SK-N-MC (cell line): ENCODE results near the gene GAPT.

Experiments
- DNase-seq: peaks from one replicate; pipeline ENCODE4 v3.0.0-alpha.2; 2011; ENCODE audit warnings: low read depth, low spot score
- H3K27ac ChIP-seq: fragments of 200-600 bp; sonication (generic); 2 replicates; pipeline ENCODE4 v1.5.1; 2016; ENCODE audit warnings: mixed run types
- H3K36me3 ChIP-seq: fragments of 200-600 bp; sonication (generic); 2 replicates; pipeline ENCODE4 v1.6.1; 2017; ENCODE audit warnings: antibody characterized with exemption, low read length, mixed read lengths; ENCODE audit not compliant: insufficient read depth
- H3K4me3 ChIP-seq: fragments of 200-600 bp; sonication (generic); 2 replicates; pipeline ENCODE4 v1.5.1; 2016
- H3K9ac ChIP-seq: fragments of 200-600 bp; sonication (generic); 2 replicates; pipeline ENCODE4 v1.8.0; 2017; ENCODE audit warnings: mixed run types, mixed read lengths; ENCODE audit not compliant: insufficient read length
- H3K9me3 ChIP-seq: fragments of 200-600 bp; sonication (generic); 2 replicates; pipeline ENCODE4 v1.6.1; 2017; ENCODE audit warnings: low read depth, mild to moderate bottlenecking, antibody characterized with exemption, low read length, moderate library complexity, mixed read lengths
- EZH2 ChIP-seq: fragments of 200-600 bp; sonication (generic); IDR thresholded peaks from one replicate; pipeline ENCODE4 v1.6.1; 2017; ENCODE audit warnings: antibody characterized with exemption
- FOXP2 ChIP-seq: optimal IDR thresholded peaks from 2 replicates; pipeline ENCODE3; 2011; ENCODE audit warnings: mild to moderate bottlenecking, moderate library complexity; ENCODE audit not compliant: insufficient read depth; ENCODE audit errors: extremely low read length, control extremely low read depth
- POLR2AphosphoS5 ChIP-seq: IDR thresholded peaks from 2 replicates; pipeline ENCODE4 v1.6.1; 2012; ENCODE audit warnings: mild to moderate bottlenecking, low read depth, low read length, borderline replicate concordance

The GAPT gene

DNA sequence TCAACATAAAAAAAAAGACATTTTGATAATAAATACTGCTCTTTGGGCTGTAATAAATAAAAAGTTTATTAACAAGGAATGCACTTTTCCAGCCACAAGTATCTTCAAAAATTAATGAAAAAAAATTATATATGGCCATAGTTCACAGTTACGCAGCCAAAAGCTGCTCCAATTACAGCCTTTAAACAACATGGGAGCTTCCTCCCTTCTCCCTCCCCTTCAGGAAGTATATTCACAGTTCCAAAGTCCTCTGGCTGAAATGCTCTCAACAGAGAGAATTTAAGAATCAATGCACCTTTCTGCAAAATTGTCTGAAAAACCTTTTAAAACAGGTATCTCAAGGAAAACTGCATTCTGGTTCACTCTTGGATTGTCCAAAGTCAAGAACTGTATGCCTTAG, 37.2 kb upstream of the GAPT start:
- no peak overlapping the region for H3K27ac ChIP-seq
- H3K4me3 ChIP-seq: no peak overlapping the region
- DNase-seq: no peak
- no peak for TF ChIP-seq FOXP2
- no peak for TF ChIP-seq POLR2AphosphoS5
- no peak for TF ChIP-seq EZH2
- no peaks in the 10 kb centered on the region for H3K9me3 ChIP-seq
- no peak overlapping the region for H3K9ac ChIP-seq
- H3K36me3 ChIP-seq: no peaks in the 10 kb centered on the region

- DNase-seq: no peak
- TF ChIP-seq FOXP2 (no peak), EZH2 (no peak), POLR2AphosphoS5 (no peak)
- Histone ChIP-seq H3K27ac (no peak overlapping the region), H3K9me3 (no peaks in the 10 kb centered on the region), H3K4me3 (no peak overlapping the region), H3K9ac (no peak overlapping the region), H3K36me3 (no peaks in the 10 kb centered on the region)
Measured at GRCh38 chr5:58455066-58455465, 36.2 kb upstream of the GAPT start.

GRCh38 chr5:58455480-58455879, 35.8 kb upstream of the GAPT start:
- no peaks in the 10 kb centered on the region for H3K36me3 ChIP-seq
- H3K4me3 ChIP-seq: no peak overlapping the region

GRCh38 chr5:58456026-58456425, 35.2 kb upstream of the GAPT start:
- H3K27ac ChIP-seq: no peak overlapping the region
- H3K36me3 ChIP-seq: no peaks in the 10 kb centered on the region
- no peak overlapping the region for H3K4me3 ChIP-seq
- TF ChIP-seq FOXP2 (no peak), POLR2AphosphoS5 (no peak), EZH2 (no peak)
- DNase-seq: no peak
- H3K9me3 ChIP-seq: no peaks in the 10 kb centered on the region
- no peak overlapping the region for H3K9ac ChIP-seq

More at GRCh38 chr5:58455480-58455879, 35.8 kb upstream of the GAPT start:
- Histone ChIP-seq H3K27ac (no peak overlapping the region), H3K9ac (no peak overlapping the region), H3K9me3 (no peaks in the 10 kb centered on the region)
- TF ChIP-seq EZH2 (no peak), POLR2AphosphoS5 (no peak), FOXP2 (no peak)
- no peak for DNase-seq

DNA sequence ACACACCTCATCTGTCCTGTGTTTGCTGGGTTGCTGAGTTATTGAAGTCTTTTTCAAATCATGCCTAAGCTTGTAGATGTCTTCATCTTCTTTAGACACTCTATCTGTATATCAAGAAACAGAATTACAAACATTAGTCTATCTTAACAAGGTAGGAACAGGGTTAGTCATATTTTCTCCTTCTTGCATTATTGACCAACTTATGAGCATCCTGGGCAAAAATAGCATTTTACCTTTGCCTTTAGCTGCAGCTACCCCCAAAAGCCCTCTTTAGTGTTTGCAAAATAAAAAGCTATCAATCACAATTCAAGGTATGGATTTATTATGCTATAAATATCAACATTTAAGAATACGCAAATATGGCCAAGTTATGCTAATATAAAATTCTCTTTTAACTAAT, 34.7 kb upstream of the GAPT start:
- no peaks in the 10 kb centered on the region for H3K9me3 ChIP-seq
- no peak for DNase-seq
- H3K27ac ChIP-seq: no peak overlapping the region
- H3K36me3 ChIP-seq: no peaks in the 10 kb centered on the region
- TF ChIP-seq POLR2AphosphoS5 (no peak), EZH2 (no peak), FOXP2 (no peak)
- H3K9ac ChIP-seq: no peak overlapping the region
- no peak overlapping the region for H3K4me3 ChIP-seq

GRCh38 chr5:58457050-58457449, 34.2 kb upstream of the GAPT start:
- no peak for TF ChIP-seq EZH2
- no peak for TF ChIP-seq FOXP2
- TF ChIP-seq POLR2AphosphoS5: no peak
- Histone ChIP-seq H3K36me3 (no peaks in the 10 kb centered on the region), H3K4me3 (no peak overlapping the region), H3K9ac (no peak overlapping the region), H3K9me3 (no peaks in the 10 kb centered on the region), H3K27ac (no peak overlapping the region)
- DNase-seq: no peak

DNA sequence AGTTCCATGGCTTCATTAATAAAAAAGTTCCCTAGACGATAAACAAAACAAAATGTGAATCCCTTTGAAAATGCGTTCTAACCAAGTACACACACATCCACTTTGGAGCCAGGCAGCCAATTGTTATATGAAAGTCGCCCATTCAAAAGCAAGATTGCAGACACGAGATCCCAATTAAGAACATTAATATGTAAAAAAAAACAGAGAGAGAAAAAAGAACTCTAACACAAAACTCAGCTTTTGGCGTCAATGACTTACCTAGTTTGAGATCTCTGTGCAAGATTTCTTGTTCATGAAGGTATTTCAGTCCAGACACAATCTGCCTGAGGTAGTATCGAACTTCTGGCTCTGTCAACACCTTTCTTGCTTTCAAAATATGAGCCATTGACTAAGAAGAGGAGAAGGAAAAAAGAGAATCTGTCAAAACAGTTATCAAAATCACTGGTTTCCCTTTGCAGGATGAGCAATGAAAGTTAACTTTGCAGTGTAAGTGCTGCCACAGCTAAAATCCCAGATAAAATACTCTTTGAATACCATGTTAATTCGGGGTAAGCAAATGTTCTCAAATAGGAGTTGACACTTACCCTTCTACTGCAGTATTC, 33.0 kb upstream of the GAPT start:
- no peak overlapping the region for H3K27ac ChIP-seq
- no peaks in the 10 kb centered on the region for H3K36me3 ChIP-seq
- no peak overlapping the region for H3K4me3 ChIP-seq
- TF ChIP-seq POLR2AphosphoS5 (no peak), FOXP2 (no peak), EZH2 (no peak)
- DNase-seq: no peak
- no peaks in the 10 kb centered on the region for H3K9me3 ChIP-seq
- no peak overlapping the region for H3K9ac ChIP-seq

GRCh38 chr5:58458743-58459145, 32.5 kb upstream of the GAPT start:
- TF ChIP-seq FOXP2: no peak
- no peak for DNase-seq
- Histone ChIP-seq H3K4me3 (no peak overlapping the region), H3K36me3 (no peaks in the 10 kb centered on the region), H3K9ac (no peak overlapping the region), H3K27ac (no peak overlapping the region), H3K9me3 (no peaks in the 10 kb centered on the region)
